Pancreas (tissue), 10 donors: ENCODE data around the gene SMAD3. TPM values are rescaled to one million over a fixed set of nuclear protein-coding genes. Genes with fewer than 3 reads are reported as not detected.

ENCODE experiments used
- ATAC-seq, 4 donors: fragments of 200-7000 bp; cut with Tn5 transposase; one replicate each; pipeline versions ENCODE4 v1.8.0 to v1.9.1; 2020; ENCODE audit warnings: mild to moderate bottlenecking in 4 of 4, moderate library complexity in 4 of 4
- DNase-seq, 6 donors: peaks; one replicate each; pipeline ENCODE4 v3.0.0-alpha.2; 2020
- FAIRE-seq: peaks from 2 replicates; lab custom pipeline; 2012; peaks lifted over from hg19 to GRCh38; lab: Jason Lieb, UNC
- H3K27ac ChIP-seq, 4 donors: fragments of 200-600 bp; sonication (generic); 1 replicate in 3 of 4; 2 replicates in 1 of 4; pipeline versions ENCODE4 v1.5.0 to v1.8.0; 2020
- H3K27me3 ChIP-seq, 4 donors: fragments of 200-600 bp; one replicate each; pipeline ENCODE4 v1.8.0; 2021
- H3K36me3 ChIP-seq, 3 donors: fragments of 200-600 bp; sonication (generic) in 1 of 3; one replicate each; pipeline versions ENCODE4 v1.5.0 to v1.8.0; 2020 to 2021
- H3K4me1 ChIP-seq, 3 donors: fragments of 200-600 bp; one replicate each; pipeline ENCODE4 v1.8.0; 2021
- H3K4me3 ChIP-seq, 4 donors: fragments of 200-600 bp; sonication (generic) in 2 of 4; one replicate each; pipeline versions ENCODE4 v1.5.0 to v1.8.0; 2020 to 2021
- H3K9me3 ChIP-seq, 4 donors: fragments of 200-600 bp; one replicate each; pipeline ENCODE4 v1.8.0; 2021
- CTCF ChIP-seq, 4 donors: fragments of 200-600 bp; sonication (generic) in 3 of 4; IDR thresholded peaks; one replicate each; pipeline versions ENCODE4 v1.5.0 to v1.8.0; 2021; ENCODE audit warnings: antibody characterized with exemption in 4 of 4
- WGBS, 2 donors: extraction: QIAGEN DNeasy Blood & Tissue Kit; methylation state at CpG; one replicate each; pipeline ENCODE4 v1.1.7; 2013; 5-methylcytosine and 5-hydroxymethylcytosine counted together
- intact Hi-C, 3 donors: fragments of 100-400 bp; cut with DNase I; formaldehyde crosslinking; loops; one replicate each; pipeline versions ENCODE4 v1.11.1 to v1.14.2; 2022
- polyA plus RNA-seq, 2 donors: library from polyadenylated mRNA; stranded (reverse); fragments of 200-250 nt; gene quantifications; one replicate each; pipeline ENCODE4 v1.2.3, GENCODE V29; 2013
- total RNA-seq, 6 donors: library from RNA; stranded (reverse); fragmentation: NEBNext Ultra II Directional in 4 of 6; extraction: Animal tissue kit (Norgen Biotek cat#: 25700) in 4 of 6; gene quantifications; one replicate each; pipeline versions ENCODE4 v1.2.1 to v1.2.4, GENCODE V29; 2021 to 2023
- donor health status: healthy with polysubstance abuse.
- donor health status: DM: no; HTN: no; CAD: no; lungs with moderate emphysema.
- donor health status: DM: no; HTN: no; CAD: no.
- donor health status: control.
- donor health status: control.
- donor health status: Bipolar disorder and iron deficiency.
- donor health status: DM: yes; HTN: yes; CAD: no.
- donor health status: DM: no; HTN: no; CAD: no.
- donor health status: DM: no; HTN: no; CAD: no.
- donor health status: DM: yes; HTN: yes; CAD: no.

The SMAD3 gene
- total and polyA plus RNA-seq, 8 donors, result 7.9 to 42.5 (median 21.4) TPM

DNA sequence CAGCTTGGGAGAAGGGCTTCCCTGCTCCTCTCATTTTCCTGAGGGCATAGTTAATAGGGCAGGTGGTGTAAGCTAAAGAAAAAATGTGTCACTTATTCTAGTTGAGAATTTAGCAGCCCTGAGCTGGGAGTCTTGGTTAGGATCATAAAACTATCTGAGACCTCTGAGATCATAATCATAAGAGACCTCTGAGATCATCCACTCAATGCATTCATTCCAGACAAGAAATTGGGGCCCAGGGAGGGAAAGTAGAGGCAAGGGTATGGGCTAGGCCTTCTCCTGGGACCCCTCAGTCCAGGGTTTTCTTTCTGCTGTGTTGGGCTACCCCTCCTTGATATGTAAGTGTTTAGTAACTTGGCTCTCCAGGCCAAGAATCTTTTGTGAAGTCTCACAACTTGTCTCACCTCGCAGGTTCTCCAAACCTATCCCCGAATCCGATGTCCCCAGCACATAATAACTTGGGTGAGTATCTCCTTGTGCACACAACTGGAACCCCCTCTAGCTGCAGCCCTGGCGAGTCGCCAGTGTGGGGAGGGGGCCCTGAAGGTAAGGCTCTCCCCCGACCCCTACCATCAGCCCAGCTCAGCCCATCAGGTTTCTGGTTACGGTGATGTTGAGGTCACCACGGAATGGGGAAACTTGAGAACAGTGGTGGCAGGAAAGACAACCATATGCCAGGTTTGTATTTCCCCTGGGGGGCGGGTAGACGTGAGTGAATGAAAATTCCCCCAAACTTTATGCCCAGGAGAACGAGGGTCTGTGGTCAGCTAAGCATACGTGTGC, 104.9 kb downstream of the SMAD3 start:
- TF ChIP-seq CTCF (IDR thresholded peaks at IDR 0.05), result no peak
- peaks cover 0 to 16% (median 0%) of the 10 kb centered on the region in 3 donors for H3K36me3 ChIP-seq
- DNase-seq (peak in 2 of 6 donors; percentile 46 to 59), FAIRE-seq (no peak), ATAC-seq (no peak)
- H3K4me1 ChIP-seq, result peaks cover 5 to 11% (median 8%) of the 10 kb centered on the region in 3 donors
- WGBS, 2 donors, result 85 to 91% methylated on average over 12 of the region's 12 CpGs
- H3K27me3 ChIP-seq, result no peaks in the 10 kb centered on the region
- intact Hi-C loops, result no loop called here
- no peaks in the 10 kb centered on the region for H3K9me3 ChIP-seq
- no peak overlapping the region for H3K4me3 ChIP-seq
- no peak overlapping the region for H3K27ac ChIP-seq

- ATAC-seq, result no peak
- intact Hi-C loops, result no loop called here
- no peak overlapping the region for H3K27ac ChIP-seq
- no peak for TF ChIP-seq CTCF (IDR thresholded peaks at IDR 0.05)
- peaks cover 0 to 8% (median 0%) of the 10 kb centered on the region in 3 donors for H3K36me3 ChIP-seq
- no peaks in the 10 kb centered on the region for H3K27me3 ChIP-seq
- no peak overlapping the region for H3K4me3 ChIP-seq
- FAIRE-seq, result no peak
- peaks cover 8 to 19% (median 8%) of the 10 kb centered on the region in 3 donors for H3K4me1 ChIP-seq
- WGBS, 2 donors, result 65 to 68% methylated on average over 4 of the region's 4 CpGs
- H3K9me3 ChIP-seq, result no peaks in the 10 kb centered on the region
- DNase-seq, result no peak
Measured at GRCh38 chr15:67171471-67171870, 106.1 kb downstream of the SMAD3 start.

- TF ChIP-seq CTCF (IDR thresholded peaks at IDR 0.05), result no peak
- DNase-seq (peak in 1 of 6 donors; percentile 30), ATAC-seq (no peak), FAIRE-seq (no peak)
- H3K9me3 ChIP-seq, result no peaks in the 10 kb centered on the region
- 93 to 97% methylated on average over 6 of the region's 6 CpGs for WGBS, 2 donors
- H3K36me3 ChIP-seq, result peaks cover 0 to 2% (median 0%) of the 10 kb centered on the region in 3 donors
- H3K4me3 ChIP-seq, result no peak overlapping the region
- H3K4me1 ChIP-seq, result peaks cover 8 to 24% (median 12%) of the 10 kb centered on the region in 3 donors
- H3K27ac ChIP-seq, result no peak overlapping the region
- no peaks in the 10 kb centered on the region for H3K27me3 ChIP-seq
- intact Hi-C loops, result no loop called here
Measured at GRCh38 chr15:67172172-67172571, 106.8 kb downstream of the SMAD3 start.

DNA sequence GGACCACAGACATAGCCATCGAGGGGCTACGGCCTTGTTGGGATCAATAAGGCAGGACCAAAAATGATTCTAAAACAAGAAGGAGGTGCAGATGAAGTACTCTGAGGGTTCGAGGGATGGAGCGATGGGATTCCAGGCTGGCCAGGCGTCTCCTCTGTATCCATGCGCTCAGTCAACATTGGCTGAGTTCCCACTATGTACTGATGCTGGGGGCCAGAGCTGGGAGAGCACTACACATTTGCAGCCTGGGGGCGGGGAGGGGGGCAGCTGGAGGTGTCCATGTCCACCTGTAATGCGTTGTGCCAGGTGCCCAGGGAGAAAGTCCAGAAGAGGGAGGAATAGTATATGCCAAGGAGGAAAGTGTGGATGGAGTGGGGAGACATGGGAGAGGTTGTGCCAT, 107.6 kb downstream of the SMAD3 start:
- peaks cover 0 to 17% (median 7%) of the 10 kb centered on the region in 3 donors for H3K4me1 ChIP-seq
- no peak overlapping the region for H3K4me3 ChIP-seq
- no peak overlapping the region for H3K27ac ChIP-seq
- intact Hi-C loops, result no loop called here
- 80 to 95% methylated on average over 8 of the region's 8 CpGs for WGBS, 2 donors
- ATAC-seq, result no peak
- H3K27me3 ChIP-seq, result no peaks in the 10 kb centered on the region
- no peak for FAIRE-seq
- no peaks in the 10 kb centered on the region for H3K36me3 ChIP-seq
- TF ChIP-seq CTCF (IDR thresholded peaks at IDR 0.05), result no peak
- no peaks in the 10 kb centered on the region for H3K9me3 ChIP-seq
- peak in 1 of 6 donors; percentile 39 for DNase-seq

GRCh38 chr15:67173786-67174185, 108.4 kb downstream of the SMAD3 start:
- peaks cover 0 to 16% (median 7%) of the 10 kb centered on the region in 3 donors for H3K4me1 ChIP-seq
- no peaks in the 10 kb centered on the region for H3K27me3 ChIP-seq
- DNase-seq (peak in 1 of 6 donors; percentile 30), FAIRE-seq (no peak), ATAC-seq (no peak)
- TF ChIP-seq CTCF (IDR thresholded peaks at IDR 0.05), result no peak
- no peak overlapping the region for H3K27ac ChIP-seq
- 97 to 98% methylated on average over 8 of the region's 8 CpGs for WGBS, 2 donors
- H3K9me3 ChIP-seq, result no peaks in the 10 kb centered on the region
- H3K36me3 ChIP-seq, result no peaks in the 10 kb centered on the region
- no peak overlapping the region for H3K4me3 ChIP-seq
- intact Hi-C loops, result no loop called here
